ENCODE data around the gene TMEM229B. TPM values are rescaled to one million over a fixed set of nuclear protein-coding genes. Genes with fewer than 3 reads are reported as not detected.
A peak's percentile ranks its signal among the peaks of the same experiment; 100 is the strongest.

The TMEM229B gene
- total and polyA plus RNA-seq, 7 donors = 0.14 to 1.2 (median 0.52) TPM

DNA sequence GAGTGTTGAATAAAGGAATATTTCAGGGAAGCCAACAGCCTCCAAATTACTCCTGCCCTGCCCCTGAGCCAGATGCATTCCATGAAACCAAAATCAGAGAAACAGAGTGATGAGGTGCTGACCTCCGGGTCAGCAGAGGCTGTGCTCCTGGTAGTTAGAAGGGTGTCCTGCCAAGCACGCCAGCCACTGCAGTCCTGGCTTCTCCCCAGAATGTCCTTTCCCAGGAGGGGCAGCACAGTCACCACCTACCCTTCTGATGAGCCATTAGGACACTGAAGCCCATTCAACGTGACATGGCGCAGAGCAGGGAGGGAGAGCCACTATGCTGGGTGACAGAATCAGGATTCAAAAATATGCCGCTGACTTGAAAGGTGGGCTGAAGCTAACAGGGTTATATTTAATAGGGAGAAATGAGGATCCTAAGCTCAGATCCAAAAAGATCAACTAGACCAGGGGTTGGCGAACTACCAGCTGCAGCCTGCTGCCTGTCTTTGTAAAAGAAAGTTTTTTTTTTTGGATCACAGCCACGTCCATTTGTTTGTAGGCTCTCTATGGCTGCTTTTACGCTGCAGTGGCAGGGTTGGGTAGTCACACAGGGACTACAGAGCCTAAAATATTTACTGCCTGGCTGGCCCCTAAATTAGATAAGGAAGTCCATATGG is 42.0 kb downstream of the TMEM229B start:
- ATAC-seq (peak; percentile 27 to 81 (median 58)), DNase-seq (no peak)
- Histone ChIP-seq H3K36me3 (ENCODE audit: insufficient read depth in 1 of 2, low read depth in 1 of 2) (no peaks in the 10 kb centered on the region), H3K9me3 (no peaks in the 10 kb centered on the region), H3K27me3 (ENCODE audit: insufficient read depth in 3 of 3, low read length in 2 of 3) (no peaks in the 10 kb centered on the region), H3K4me1 (peaks cover 12% of the 10 kb centered on the region), H3K4me3 (no peak overlapping the region), H3K27ac (no peak overlapping the region)
- 29 to 44% (median 35%) methylated on average over 8 of the region's 8 CpGs for WGBS, 3 donors
- intact Hi-C loops (cut with DNase I) = no loop called here
- TF ChIP-seq CTCF (IDR thresholded peaks at IDR 0.05) = no peak

DNA sequence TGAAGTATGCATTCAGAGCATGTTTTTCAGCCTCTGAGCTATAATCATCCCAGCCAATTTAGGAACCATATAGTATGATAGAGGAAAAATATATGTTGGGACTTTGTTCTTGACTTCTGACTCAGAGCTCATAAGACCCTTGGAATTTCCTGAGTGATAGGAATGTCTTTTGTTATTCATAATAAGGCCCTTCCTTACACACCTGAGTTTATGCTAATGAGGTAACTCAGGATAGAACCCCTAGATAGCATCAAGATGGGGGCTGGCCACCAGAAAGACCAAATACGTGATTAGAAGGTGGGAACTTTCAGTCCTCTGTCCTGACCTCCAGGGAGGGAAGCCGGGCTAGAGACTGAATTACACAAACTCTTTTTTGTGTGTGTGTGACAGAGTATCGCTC is 44.1 kb downstream of the TMEM229B start:
- no peaks in the 10 kb centered on the region for H3K9me3 ChIP-seq
- ATAC-seq = no peak
- no peaks in the 10 kb centered on the region for H3K36me3 ChIP-seq (ENCODE audit: insufficient read depth in 1 of 2, low read depth in 1 of 2)
- TF ChIP-seq CTCF (IDR thresholded peaks at IDR 0.05) = no peak
- WGBS, 3 donors = 62 to 78% (median 78%) methylated on average over 3 of the region's 3 CpGs
- no peak overlapping the region for H3K4me3 ChIP-seq
- no peak overlapping the region for H3K27ac ChIP-seq
- H3K4me1 ChIP-seq = peaks cover 20% of the 10 kb centered on the region
- intact Hi-C loops (cut with DNase I) = no loop called here
- DNase-seq = no peak
- H3K27me3 ChIP-seq (ENCODE audit: insufficient read depth in 3 of 3, low read length in 2 of 3) = no peaks in the 10 kb centered on the region

DNA sequence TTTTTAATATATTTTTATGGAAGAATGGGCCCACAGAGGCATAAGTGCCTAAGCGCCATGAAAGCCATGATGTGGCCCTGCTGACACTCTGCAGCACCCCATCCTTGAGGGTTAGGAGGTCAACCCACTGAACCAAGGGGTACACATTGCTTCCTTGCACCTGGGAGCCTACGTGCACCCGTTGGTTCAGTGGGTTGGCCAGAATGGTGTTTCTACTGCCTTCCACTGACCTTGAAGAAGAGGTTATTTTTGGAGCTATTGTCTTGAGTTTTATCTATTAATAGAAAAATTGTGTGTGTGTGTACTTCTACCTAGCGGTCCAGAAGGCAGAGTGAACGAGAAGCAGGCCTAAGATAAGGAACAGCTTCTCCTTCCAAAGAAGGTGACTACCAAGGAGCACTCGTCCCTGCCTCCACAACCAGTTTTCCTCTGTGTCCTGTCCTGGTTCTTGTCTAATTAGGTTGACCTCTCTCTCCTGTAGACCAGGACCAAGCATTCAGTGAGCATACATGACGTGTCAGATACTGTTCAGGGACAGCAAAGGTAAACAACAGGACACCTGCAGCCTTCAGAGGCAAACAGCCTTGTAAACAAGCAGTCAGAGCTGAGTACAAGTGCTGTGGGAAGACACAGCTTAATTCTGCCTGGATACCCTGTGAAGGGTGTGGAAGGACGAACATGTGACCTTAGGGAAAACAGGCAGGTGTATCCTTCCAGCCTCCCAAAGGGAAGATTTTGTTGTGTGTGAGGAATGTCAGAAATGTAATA is 46.2 kb downstream of the TMEM229B start:
- Histone ChIP-seq H3K4me3 (no peak overlapping the region), H3K27me3 (ENCODE audit: insufficient read depth in 3 of 3, low read length in 2 of 3) (no peaks in the 10 kb centered on the region), H3K36me3 (ENCODE audit: insufficient read depth in 1 of 2, low read depth in 1 of 2) (no peaks in the 10 kb centered on the region), H3K27ac (no peak overlapping the region), H3K4me1 (peaks cover 20% of the 10 kb centered on the region), H3K9me3 (no peaks in the 10 kb centered on the region)
- WGBS, 3 donors = 73 to 79% (median 74%) methylated on average over 8 of the region's 8 CpGs
- ATAC-seq (no peak), DNase-seq (no peak)
- intact Hi-C loops (cut with DNase I) = no loop called here
- TF ChIP-seq CTCF (IDR thresholded peaks at IDR 0.05) = no peak

- ATAC-seq = peak in 2 of 4 donors; percentile 31 to 35
- Histone ChIP-seq H3K27ac (no peak overlapping the region), H3K4me3 (no peak overlapping the region), H3K9me3 (no peaks in the 10 kb centered on the region), H3K36me3 (ENCODE audit: insufficient read depth in 1 of 2, low read depth in 1 of 2) (no peaks in the 10 kb centered on the region), H3K4me1 (peaks cover 20% of the 10 kb centered on the region), H3K27me3 (ENCODE audit: insufficient read depth in 3 of 3, low read length in 2 of 3) (no peaks in the 10 kb centered on the region)
- WGBS, 3 donors = 62 to 71% (median 67%) methylated on average over 8 of the region's 8 CpGs
- TF ChIP-seq CTCF (IDR thresholded peaks at IDR 0.05) = no peak
- intact Hi-C loops (cut with DNase I) = no loop called here
- no peak for DNase-seq
Measured at GRCh38 chr14:67441672-67442071, 46.8 kb downstream of the TMEM229B start.
